Measurements from ENCODE around the gene TMEM203.
"Not testable (repeated sequence)": the region's sequence is repeated elsewhere in the genome, so short reads cannot be mapped to it uniquely, and the experiment has no call there.

The TMEM203 gene

DNA sequence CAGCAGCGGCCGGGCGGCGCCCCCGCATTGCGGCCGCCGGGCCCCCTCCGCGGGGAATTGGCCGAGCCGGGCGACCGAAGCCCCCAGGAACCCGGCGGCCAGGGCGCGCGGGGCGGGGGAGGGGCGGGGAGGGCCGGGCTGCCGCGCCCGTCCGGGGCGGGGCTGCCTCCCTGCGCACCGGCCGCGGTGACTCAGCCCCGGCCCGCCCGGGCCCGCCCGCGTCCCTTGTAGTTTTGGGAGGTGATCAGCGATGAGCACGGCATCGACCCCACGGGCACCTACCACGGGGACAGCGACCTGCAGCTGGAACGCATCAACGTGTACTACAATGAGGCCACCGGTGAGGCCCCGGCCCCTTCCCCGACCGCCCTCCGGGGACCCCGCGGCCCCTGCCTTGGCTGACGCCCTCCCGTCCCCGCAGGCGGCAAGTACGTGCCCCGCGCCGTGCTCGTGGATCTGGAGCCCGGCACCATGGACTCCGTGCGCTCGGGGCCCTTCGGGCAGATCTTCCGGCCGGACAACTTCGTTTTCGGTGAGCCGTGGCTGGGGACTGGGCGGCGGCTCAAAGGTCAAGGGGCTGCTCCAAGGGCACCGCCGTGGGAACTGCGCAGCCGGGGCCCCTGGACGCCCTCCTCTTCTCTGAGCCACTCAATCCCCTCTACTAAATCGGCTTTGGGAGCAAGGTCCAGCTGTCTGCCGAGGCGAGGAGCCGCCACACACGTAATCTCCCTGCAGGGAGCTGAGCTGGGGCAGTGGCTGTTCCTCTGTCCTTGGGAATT is 36.2 kb upstream of the TMEM203 start:
- DNase-seq (ENCODE audit: low spot score): no peak

DNA sequence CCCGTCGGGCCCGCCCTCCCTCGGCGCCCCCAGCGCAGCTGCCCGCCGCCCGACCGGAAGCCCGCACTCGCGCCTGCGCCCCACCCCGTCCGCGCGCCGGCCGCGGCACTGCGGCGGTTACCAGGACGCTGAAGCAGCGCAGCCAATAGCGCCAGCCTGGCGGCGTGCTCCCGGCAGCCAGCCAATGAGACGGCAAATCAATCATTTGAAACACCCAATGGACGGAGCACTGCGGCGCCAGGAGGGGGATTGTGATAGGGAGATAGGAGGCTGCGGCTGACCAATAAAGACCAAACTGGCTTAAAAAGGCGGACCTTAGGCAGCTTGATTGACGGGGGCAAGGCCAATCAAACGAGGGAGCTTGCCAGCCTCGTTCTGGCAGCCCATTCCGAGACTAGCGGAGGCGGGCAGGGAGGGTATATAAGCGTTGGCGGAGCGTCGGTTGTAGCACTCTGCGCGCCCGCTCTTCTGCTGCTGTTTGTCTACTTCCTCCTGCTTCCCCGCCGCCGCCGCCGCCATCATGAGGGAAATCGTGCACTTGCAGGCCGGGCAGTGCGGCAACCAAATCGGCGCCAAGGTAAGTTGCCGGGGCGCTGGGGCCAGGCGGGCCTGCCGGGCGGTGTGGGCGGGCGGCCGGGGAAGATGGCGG is 35.5 kb upstream of the TMEM203 start, which contains the start of gene TUBB4B:
Gene TUBB4B, plus strand, starts transcription at position 447 of the 649 bp plus-strand sequence. Its CDS starts 74 bp downstream, at position 521.
- peak; percentile 100 for DNase-seq (ENCODE audit: low spot score)

DNA sequence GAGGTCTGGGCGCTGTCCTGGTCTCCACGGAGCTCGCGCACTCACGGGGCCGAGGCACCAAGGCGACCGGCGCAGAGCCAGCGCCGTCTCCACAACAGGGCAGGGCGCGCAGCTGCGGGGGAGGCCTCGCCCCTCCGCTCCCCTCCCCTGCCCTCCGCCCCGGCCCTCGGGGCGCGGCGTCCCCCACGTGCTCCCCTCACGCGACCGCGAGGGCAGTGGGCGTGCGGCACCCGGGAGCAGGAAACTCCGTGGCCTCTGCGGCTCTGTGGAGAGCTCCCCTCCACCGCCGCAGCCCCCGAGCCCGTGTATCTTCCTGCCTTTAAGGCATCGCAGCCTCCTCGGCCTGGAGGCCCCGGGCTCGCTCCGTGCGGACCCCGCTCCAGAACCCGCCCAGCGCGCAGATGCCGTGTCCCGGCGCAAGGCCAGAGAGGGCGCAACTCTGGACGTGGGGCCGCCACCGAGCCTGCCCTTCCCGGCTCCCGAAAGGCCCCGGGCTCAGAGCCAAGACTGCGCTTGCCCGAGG is 34.9 kb upstream of the TMEM203 start:
- peak; percentile 61 for DNase-seq (ENCODE audit: low spot score)

DNA sequence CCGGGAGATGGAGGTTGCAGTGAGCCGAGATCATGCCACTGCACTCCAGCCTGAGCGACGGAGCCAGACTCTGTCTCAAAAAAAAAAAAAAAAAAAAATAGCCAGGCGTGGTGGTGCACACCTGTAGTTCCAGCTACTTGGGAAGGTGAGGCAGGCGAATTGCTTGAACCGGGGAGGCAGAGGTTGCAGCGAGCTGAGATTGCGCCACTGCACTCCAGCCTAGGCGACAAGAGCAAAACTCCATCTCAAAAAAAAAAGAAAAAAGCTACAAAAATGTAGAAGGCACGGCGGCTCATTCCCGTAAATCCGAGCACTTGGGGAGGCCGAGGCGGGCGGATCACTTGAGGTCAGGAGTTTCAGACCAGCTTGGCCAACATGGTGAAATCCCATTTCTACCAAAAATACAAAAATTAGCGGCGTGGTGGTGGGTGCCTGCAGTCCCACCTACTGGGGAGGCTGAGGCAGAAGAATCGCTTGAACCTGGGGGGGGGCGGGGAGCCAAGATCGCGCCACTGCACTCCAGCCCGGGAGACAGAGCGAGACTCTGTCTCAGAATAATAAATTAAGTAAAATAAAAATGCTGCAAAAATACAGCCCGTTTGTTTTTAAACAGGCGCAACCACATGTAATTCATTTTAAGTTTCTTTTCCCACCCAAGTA is 34.2 kb upstream of the TMEM203 start:
- DNase-seq (ENCODE audit: low spot score): not testable (repeated sequence)

DNA sequence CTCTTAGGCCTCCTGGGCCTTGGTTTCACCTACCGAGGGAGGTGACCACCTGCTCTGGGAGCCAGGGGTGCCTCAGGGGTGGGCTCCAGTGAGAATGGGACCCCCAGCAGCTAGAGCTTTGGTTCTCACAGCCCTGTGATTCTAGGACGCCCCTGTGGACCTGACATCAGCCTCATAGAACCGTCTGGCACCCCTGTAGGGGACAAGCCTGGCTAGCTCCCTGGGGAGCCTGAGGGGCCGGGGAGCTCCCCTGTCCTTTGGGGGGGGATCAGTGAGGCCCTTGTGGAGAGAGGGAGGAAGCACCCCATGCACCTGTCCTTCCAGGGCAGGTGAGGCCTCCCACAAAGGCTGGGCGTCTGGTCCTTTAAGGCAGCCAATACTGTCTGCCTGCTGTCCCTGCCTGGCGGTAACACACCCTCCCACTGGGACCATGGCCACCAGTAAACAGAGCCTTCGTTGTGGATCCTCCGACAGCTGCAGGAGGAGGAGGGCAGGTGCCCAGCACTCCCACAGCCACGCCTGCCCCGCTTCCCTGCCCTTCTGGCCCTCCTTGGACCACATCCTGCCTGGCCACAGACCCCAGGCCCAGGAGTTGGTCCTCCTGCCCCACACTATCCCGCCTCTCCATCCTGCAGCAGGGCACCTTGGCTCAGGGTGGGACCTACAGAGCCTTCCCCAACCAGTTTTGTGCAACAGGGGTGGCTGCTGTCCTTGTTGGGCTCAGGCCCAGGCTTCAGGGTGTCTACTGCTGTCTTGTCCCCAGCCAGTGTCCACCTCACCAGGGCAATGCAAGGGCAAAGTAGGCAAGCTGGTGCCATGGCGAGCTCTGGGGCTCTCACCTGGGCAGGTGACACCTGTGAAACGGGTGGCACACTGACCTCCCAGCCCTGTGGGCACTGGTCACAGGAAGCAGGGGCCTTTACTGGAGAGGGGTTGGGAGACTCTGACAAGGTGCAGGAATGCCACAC is 32.6 kb upstream of the TMEM203 start:
- DNase-seq (ENCODE audit: low spot score): no peak

DNA sequence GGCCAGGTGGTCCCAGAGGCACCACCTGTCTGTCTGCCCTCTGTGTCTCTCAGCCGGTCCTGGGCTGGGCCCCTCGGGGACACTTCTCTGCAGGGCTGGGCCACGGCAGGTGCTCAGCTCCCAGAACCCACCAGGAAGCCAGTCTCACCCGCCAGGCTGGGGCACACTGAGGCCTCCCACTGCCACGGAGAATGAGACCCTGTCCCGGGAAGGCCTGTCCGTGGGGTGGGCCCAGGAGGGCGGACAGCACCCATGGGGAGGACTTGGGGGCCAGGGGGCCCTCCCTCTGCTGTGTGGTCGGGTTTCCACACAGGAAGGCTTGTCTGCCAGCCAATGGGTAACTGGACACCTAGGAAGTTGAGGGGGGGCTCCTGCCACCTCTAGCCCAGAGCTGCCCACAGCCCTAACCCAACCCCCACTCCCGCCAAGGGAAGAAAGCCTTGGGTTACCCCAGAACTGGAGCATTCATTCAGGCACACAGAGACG is 31.5 kb upstream of the TMEM203 start:
- no peak for DNase-seq (ENCODE audit: low spot score)

DNA sequence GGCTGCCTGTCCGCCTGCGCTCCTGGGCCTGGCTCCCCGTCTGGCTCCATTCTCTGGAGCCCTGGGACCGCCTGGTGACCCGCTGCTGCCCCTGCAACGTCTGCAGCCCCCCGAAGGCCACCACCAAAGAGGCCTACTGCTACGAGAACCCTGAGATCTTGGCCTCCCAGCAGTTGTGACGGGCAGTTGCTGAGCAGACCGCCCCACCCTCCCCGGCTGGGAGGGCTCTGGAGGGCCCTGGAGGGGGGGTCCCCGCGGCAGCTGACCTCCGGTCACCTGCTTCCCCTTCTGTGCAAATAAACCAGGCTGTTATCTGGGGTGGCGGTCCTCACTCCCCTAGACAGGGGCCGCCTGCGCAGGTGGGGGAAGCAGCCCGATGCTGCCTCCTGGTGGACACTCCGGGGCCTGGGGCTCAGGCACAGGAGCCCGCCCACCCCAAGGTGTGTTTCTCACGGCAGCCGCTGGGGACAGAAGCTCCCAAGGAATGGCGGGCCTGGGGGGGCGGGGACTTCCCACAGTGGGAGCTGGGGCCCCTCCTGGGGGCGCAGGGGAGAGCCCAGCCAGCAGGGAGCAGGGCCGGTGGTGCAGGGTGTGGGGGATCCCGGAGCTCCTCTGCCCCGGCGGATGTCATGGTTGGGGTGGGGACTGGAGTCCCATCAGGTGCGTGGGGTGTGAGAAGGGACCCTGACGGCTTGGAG is 30.9 kb upstream of the TMEM203 start:
- peak; percentile 88 for DNase-seq (ENCODE audit: low spot score)

DNA sequence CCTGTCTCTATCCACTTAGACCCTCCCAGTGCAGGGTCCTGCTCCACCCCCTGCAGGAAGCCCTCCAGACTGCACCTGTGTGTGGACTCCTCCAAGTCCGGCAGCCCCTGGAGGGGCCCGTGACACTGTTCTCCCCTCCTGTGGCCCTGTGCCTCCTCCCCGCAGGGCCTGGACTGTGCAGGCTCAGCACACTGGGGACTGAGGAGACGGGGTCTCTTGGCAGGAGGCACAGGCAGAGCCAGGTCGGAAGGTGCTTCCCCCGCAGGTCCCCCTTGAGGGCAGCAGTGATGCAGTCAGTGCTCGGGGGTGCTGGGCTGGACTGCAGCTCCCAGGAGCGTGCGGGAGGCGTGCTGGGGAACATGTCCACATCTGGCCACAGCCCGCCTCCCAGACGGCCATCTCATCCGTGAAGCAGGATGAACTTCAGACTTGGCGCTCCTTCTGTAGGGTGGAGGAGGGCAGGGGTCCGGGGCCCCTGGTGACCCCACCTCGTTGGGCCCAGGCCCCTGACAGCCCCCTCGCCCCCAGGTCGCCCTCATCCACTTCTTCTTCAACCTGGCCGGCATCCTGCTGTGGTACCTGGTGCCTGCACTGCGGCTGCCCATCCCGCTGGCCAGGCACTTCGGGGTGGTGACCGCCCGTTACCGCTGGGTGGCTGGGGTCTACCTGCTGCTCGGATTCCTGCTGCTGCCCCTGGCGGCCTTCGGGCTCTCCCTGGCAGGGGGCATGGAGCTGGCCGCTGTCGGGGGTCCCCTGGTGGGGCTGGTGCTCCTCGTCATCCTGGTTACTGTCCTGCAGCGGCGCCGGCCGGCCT is 30.2 kb upstream of the TMEM203 start:
- DNase-seq (ENCODE audit: low spot score): no peak

DNA sequence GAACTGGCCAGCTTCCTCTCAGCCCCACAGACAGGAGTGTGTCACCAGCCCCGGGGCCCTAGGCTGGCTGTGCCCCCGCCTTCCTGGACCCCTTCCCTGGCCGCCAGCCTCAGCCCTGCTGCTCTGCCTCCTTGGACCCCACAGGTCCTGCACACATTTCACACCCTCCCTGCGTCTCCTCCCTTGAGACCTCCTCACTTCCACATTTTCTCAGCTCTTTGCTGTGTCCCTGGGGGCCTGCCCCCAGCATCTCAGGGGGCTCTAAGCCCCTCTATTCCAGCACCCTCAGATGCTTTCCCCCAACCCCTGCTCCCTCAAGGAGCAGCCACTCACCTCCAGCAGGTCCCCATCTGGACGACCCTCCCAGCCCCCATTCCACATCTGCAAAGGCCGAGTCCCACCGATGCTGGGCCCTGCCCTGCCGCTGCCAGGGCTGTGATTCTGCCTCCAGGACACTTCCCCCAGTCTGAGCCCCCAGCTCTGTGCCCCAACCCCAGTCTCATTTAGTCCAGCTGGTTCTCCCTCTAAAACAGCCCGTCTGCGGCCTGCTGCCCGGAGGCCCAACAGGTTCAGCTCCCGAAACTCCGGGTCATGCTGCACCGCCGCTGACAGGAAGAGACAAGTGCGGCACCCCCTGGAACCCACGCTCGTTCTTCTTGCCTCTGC is 29.4 kb upstream of the TMEM203 start:
- no peak for DNase-seq (ENCODE audit: low spot score)

DNA sequence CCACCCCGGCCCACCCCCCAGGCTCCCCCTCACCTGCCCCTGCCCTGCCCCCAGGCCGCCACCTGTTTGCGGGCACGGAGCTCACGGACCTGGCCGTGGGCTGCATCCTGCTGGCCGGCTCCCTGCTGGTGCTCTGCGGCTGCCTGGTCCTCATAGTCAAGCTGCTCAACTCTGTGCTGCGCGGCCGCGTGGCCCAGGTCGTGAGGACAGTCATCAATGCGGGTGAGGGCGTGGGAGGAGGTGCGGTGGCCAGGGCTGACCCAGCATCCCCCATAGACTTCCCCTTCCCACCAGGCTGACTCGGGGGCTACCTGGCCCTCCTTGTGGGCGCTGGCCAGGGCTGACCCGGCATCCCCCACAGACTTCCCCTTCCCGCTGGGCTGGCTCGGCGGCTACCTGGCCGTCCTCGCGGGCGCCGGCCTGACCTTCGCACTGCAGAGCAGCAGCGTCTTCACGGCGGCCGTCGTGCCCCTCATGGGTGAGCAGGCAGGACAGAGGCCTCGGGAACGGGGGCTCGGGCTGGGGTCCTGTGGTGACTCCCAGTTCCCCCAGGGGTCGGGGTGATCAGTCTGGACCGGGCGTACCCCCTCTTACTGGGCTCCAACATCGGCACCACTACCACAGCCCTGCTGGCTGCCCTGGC is 28.7 kb upstream of the TMEM203 start:
- no peak for DNase-seq (ENCODE audit: low spot score)

DNA sequence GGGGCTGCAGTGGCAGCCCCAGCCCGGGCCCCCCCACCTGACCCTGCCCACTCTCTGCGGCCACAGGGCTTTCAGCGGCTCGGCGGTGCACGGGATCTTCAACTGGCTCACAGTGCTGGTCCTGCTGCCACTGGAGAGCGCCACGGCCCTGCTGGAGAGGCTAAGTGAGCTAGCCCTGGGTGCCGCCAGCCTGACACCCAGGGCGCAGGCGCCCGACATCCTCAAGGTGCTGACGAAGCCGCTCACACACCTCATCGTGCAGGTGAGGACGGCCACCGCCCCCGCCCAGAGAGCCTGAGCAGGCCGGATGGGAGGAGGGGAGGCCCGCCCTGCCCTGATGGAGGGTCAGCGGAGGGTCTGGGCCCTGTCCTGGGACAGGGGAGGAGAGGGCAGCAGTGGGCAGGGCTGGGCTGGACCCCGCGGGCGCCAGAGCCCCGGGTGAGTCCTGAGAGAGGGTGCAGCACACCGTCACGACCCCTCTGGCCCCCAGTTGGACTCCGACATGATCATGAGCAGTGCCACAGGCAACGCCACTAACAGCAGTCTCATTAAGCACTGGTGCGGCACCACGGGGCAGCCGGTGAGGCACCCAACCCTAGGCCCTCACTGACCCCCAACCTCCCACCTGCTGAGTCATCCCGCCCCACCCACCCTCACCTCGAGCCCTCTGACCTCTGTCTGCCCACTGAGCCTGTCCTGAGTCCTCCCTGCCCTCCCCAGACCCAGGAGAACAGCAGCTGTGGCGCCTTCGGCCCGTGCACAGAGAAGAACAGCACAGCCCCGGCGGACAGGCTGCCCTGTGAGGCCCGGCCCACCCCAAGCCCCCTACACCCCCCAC is 27.9 kb upstream of the TMEM203 start:
- no peak for DNase-seq (ENCODE audit: low spot score)

DNA sequence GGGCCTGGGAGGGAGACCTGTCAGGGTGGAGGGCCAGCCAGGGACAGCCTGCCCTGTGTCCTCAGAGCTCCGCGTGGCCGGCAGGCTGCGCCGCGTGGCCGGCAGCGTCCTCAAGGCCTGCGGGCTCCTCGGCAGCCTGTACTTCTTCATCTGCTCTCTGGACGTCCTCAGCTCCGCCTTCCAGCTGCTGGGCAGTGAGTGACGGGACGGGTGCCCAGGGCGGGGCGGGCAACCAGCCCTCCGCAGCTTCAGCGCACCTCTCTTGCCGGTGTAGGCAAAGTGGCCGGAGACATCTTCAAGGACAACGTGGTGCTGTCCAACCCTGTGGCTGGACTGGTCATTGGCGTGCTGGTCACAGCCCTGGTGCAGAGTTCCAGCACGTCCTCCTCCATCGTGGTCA is 27.1 kb upstream of the TMEM203 start:
- DNase-seq (ENCODE audit: low spot score): no peak

DNA sequence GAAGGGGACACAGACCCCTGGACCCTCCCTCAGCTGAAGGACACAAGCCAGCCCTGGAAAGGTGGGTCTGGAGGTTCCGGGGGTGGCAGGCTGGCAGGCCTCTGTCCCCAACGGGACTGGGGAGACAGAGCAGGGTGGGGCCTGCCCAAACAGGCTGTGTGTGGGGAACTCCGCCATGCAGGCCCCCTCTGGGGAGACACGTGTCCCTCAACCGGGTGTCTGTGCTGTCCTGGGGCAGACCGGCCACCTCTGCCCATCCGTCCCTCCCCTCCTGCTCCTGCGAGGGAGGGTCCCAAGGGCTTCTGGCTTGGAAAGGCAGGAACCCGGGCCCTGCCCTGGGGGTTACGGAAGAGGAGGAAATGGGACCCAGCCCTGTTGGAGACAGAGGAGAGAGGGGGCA is 26.7 kb upstream of the TMEM203 start:
- DNase-seq (ENCODE audit: low spot score): no peak

DNA sequence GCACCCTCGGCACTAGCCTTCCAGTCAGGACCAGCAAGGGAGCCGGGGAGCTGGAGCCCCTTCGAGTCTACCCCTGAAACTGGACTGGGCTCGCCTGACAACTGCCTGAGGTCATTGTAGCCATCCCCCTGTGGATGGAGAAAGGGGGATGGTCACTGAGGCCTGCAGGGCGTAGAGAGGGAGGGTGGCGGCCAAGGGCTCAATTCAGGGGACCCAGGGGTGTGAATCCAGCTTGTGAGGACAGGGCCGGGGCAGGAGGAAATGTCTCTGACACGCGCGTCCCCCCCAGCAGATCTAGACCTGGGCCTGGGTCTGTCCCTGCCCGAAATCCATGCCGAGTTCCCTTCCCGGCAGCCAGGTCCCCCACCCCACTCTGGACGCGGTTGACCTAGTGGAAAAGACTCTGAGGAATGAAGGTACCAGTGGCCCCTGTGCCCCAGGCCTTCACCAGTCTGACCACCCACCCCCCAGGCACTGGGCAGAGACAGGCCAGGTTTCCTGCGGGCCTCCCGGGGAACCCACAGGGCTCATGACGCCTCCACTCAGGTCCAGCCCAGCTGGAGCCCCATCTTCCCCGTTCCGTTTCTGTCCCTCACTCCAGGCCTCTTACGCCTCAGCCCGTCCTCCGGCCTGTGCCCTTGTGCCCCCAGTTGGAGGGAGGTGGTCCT is 26.1 kb upstream of the TMEM203 start:
- DNase-seq (ENCODE audit: low spot score): no peak

DNA sequence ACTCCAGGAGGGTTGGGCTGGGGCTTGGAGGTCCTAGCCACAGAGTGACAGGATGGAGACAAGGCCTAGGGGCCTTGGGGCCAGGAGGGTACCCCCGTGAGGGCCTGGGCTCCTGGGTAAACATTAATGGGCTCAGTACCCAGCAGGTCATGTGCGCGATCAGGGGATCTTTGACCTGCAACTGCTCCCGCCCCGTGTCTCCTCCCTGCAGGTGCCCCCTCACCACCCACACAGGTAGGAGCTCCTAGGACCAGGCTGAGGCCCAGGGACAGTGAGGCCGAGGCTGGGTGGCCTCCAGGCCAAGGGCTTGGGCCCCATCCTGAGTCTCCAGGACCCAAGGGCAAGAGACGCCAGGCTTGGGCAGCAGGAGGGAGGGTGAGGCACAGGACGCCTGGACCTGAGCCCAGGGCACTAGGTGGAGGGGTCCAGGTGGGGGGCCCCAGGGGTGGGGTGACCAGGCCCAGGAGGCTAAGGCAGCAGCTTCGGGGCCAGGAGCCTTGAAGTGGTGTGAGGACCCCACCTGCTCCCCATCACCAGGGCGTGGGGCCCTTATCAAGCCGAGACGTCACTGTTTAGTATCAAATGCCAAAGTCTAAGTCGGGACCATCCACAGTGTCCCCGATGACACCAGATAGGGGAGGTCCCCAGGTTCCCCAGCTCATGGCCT is 25.4 kb upstream of the TMEM203 start, which contains the start of gene SLC34A3:
Gene SLC34A3, plus strand, starts transcription at position 197 of the 667 bp plus-strand sequence. CDS start 802 bp downstream, outside the sequence.
- no peak for DNase-seq (ENCODE audit: low spot score)

DNA sequence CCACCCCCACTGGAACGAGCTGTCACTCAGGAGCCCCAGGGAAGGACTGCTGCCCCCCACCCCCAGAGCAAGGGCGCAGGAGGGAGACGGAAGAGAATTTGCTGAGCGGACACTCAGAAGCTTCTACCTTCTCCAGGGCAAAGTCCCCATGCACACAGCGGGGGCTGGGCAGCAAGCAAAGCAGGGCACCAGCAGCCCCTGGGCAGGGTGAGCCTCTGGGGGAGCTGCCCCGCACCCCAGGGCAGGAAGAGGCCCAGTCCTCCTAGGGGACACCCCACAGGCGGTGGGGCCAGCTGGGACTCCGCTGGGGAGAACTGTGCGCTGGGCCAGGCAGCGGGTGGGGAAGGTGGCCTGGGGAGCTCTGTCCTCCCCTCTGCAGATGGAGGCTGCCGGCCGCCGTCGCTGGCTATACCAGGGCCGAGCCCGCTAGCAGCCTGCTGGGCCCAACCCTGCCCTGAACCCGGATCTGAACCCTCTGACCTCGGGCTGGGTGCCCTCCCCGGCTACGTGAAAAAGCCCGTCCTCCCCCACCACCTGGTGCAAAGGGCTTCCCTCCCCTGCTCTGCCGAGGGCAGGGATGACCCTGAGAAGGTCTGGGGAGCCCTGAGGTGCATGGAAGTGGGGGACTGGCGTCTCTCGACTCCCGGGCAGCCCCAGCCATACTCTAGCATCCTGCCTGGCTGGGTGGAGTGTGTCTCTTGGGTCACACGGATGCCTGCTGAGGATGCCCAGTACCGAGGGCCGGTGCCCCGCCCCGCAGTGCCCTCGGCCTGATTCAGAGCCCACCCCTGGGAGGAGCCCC is 24.7 kb upstream of the TMEM203 start:
- DNase-seq (ENCODE audit: low spot score): no peak
